MG63 (cell line): ENCODE data around the gene MAN1A2. TPM values are rescaled to one million over a fixed set of nuclear protein-coding genes. Genes with fewer than 3 reads are reported as not detected.
A peak's percentile ranks its signal among the peaks of the same experiment; 100 is the strongest.

Experiments used
- DNase-seq: peaks from one replicate; pipeline ENCODE4 v3.0.0-alpha.2; 2020
- H3K27me3 ChIP-seq: fragments of 250-450 bp; sonication (Bioruptor Pico); 2 replicates; pipeline ENCODE4 v1.5.1; 2020; ENCODE audit warnings: mild to moderate bottlenecking, moderate library complexity
- H3K36me3 ChIP-seq: fragments of 250-450 bp; sonication (Bioruptor Pico); 2 replicates; pipeline ENCODE4 v1.5.1; 2020; ENCODE audit warnings: mild to moderate bottlenecking, moderate library complexity
- H3K4me3 ChIP-seq: fragments of 250-450 bp; sonication (Bioruptor Pico); 2 replicates; pipeline ENCODE4 v1.5.1; 2020; ENCODE audit warnings: mild to moderate bottlenecking, moderate library complexity
- H3K9me3 ChIP-seq: fragments of 250-450 bp; sonication (Bioruptor Pico); 2 replicates; pipeline ENCODE4 v1.5.1; 2020; ENCODE audit warnings: mild to moderate bottlenecking, moderate library complexity
- total RNA-seq: library from RNA; depleted of rRNA; stranded (reverse); fragments of >200 nt; shearing (Covaris generic); gene quantifications from 2 replicates; pipeline ENCODE4 v1.2.3, GENCODE V29; 2014; ENCODE audit warnings: low replicate concordance

The MAN1A2 gene
- total RNA-seq, 1 experiment from 2014 or later: 22.0 TPM

DNA sequence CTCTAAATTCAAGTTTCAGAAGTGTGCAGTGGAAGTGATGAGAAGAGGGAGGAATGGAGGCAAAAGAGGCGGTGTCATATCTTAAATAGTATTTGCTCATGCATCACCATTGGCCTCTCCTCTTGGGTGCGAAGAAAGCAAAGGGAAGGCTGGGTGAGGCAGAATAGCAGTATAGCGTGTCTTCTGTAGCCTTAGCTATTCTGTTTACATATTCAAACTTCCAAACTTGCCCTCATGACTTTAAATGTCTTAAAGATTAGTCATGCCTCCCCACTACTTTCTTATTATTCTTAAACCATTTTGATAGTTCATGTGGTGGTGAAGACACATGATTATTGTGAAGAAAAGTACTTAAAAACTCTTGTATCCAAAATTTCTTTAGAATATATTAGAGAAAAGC, 134.0 kb downstream of the MAN1A2 start:
- no peak overlapping the region for H3K4me3 ChIP-seq
- H3K9me3 ChIP-seq: no peaks in the 10 kb centered on the region
- H3K36me3 ChIP-seq: no peaks in the 10 kb centered on the region; the same call in 1 of the 2 replicates
- H3K27me3 ChIP-seq: no peaks in the 10 kb centered on the region
- peak; percentile 5 for DNase-seq

DNA sequence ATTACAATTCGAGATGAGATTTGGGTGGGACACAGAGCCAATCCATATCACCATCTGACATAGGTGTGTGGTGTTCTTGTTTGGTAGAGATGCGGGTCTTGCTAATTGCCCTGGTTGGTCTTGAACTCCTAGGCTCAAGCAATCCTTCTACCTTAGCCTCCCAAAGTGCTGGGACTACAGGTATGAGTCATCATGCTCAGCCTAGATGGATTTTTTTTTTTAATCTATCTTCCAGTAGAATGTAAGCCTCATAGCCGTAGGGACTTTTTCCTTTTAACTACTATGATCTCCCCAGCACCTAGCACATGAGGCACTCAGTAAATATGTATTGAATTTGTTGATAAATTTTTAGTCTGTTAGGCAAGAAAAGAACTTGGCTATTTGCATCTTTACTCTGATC, 144.0 kb downstream of the MAN1A2 start:
- DNase-seq: no peak
- Histone ChIP-seq H3K36me3 (no peaks in the 10 kb centered on the region), H3K4me3 (no peak overlapping the region), H3K27me3 (no peaks in the 10 kb centered on the region), H3K9me3 (no peaks in the 10 kb centered on the region)

DNA sequence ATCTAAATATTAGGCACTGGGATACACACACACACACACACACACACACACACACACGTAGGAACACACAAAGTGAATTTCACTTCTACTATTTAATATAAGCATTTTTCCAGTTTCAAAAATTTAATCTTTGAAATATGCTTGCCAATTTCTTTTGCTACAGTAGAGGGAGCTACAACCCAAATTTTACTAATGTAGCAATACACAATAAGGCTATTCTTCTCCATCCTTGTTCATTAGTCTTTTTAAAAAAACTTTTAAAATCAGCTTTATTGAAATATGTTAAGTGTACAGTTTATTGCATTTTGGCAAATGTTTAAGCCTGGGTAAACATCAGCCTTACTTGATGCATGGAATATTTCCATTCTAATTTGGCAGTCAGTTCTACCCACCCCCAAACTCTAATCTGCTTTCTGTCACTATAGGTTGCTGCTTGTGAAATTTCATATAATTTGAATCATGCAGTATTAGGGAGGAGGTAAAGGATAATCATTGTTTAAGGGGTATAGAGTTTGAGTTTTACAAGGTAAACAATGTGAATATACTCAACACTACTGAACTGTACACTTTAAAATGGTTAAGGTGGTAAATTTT, 145.6 kb downstream of the MAN1A2 start:
- H3K9me3 ChIP-seq: no peaks in the 10 kb centered on the region
- H3K4me3 ChIP-seq: no peak overlapping the region
- H3K36me3 ChIP-seq: no peaks in the 10 kb centered on the region
- H3K27me3 ChIP-seq: no peaks in the 10 kb centered on the region
- DNase-seq: no peak

DNA sequence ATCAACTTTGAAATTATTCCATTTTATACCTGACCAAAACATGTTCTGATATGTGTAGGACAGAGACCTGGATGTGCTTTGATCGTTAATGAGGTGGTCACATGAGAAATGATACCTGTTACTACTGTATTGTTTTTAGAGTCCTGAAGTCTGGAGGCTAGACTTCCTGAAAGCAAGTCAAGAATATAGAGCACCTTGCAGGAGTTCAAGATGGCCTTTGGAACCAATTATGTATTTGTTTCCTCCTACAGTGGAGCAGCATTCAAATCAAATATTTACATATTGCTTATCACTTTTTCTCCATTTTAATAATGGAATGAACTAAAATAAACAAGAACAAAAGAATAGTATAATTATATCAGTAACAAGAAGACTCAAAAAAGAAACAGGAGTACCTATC, 155.9 kb downstream of the MAN1A2 start:
- no peak for DNase-seq
- Histone ChIP-seq H3K9me3 (no peaks in the 10 kb centered on the region), H3K36me3 (no peaks in the 10 kb centered on the region), H3K27me3 (no peaks in the 10 kb centered on the region), H3K4me3 (no peak overlapping the region)

DNA sequence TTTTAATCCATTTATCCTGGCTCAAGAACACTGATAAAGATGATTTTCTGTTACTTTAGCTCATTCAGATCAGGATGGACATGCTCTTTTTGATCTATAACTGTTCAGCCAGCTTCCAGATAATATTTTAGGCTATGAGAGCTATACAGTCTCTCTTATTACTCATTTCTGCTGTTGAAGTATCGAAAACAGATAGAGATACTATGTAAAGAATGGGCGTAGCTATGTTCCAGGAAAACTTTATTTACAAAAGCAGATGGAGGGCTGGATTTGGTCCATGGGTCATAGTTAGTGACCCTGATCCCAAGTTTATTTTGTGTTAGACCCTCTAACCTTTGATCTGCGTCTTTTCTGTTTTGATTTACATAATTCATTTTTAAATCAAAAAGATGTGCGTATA, 159.8 kb downstream of the MAN1A2 start:
- Histone ChIP-seq H3K36me3 (no peaks in the 10 kb centered on the region), H3K4me3 (no peak overlapping the region), H3K9me3 (0 out of 2 replicates have a peak, but pooled peaks cover 1% of the 10 kb centered on the region), H3K27me3 (no peaks in the 10 kb centered on the region)
- no peak for DNase-seq

- no peak overlapping the region for H3K4me3 ChIP-seq
- DNase-seq: no peak
Observed at GRCh38 chr1:117527566-117528102, 160.4 kb downstream of the MAN1A2 start.

GRCh38 chr1:117529683-117530082, 162.4 kb downstream of the MAN1A2 start:
- Histone ChIP-seq H3K9me3 (0 out of 2 replicates have a peak, but pooled peaks cover 1% of the 10 kb centered on the region), H3K36me3 (no peaks in the 10 kb centered on the region), H3K27me3 (no peaks in the 10 kb centered on the region), H3K4me3 (no peak overlapping the region)
- DNase-seq: no peak

More at GRCh38 chr1:117527566-117528102, 160.4 kb downstream of the MAN1A2 start:
- no peaks in the 10 kb centered on the region for H3K36me3 ChIP-seq
- H3K27me3 ChIP-seq: no peaks in the 10 kb centered on the region
- 0 out of 2 replicates have a peak, but pooled peaks cover 1% of the 10 kb centered on the region for H3K9me3 ChIP-seq

DNA sequence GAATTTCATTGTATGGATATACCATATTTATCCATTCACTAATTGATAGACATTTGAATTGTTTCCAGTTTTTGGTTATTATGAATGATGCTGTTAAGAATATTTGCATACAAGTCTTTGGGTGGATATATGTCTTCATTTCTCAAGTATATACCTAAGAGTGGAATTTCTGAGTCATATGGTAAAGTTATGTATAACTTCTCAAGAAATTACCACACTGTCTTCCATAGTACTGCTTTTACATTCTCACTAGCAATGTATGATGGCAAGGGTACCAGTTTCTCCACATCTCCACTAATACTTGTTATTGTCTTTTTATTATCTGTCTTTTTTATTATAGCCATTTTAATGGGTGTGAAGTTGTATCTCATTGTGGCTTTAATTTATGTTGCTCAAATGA, 164.0 kb downstream of the MAN1A2 start:
- Histone ChIP-seq H3K4me3 (no peak overlapping the region), H3K27me3 (no peaks in the 10 kb centered on the region), H3K36me3 (no peaks in the 10 kb centered on the region), H3K9me3 (0 out of 2 replicates have a peak, but pooled peaks cover 1% of the 10 kb centered on the region)
- no peak for DNase-seq

GRCh38 chr1:117534995-117535467, 167.8 kb downstream of the MAN1A2 start:
- Histone ChIP-seq H3K36me3 (no peaks in the 10 kb centered on the region), H3K9me3 (no peaks in the 10 kb centered on the region), H3K27me3 (no peaks in the 10 kb centered on the region), H3K4me3 (no peak overlapping the region)
- DNase-seq: peak; percentile 11

- no peaks in the 10 kb centered on the region for H3K27me3 ChIP-seq
- no peak for DNase-seq
- no peak overlapping the region for H3K4me3 ChIP-seq
- no peaks in the 10 kb centered on the region for H3K36me3 ChIP-seq
- H3K9me3 ChIP-seq: no peaks in the 10 kb centered on the region
Observed at GRCh38 chr1:117535821-117536220, 168.6 kb downstream of the MAN1A2 start.

- Histone ChIP-seq H3K9me3 (no peaks in the 10 kb centered on the region), H3K4me3 (no peak overlapping the region), H3K36me3 (no peaks in the 10 kb centered on the region), H3K27me3 (no peaks in the 10 kb centered on the region)
- no peak for DNase-seq
Observed at GRCh38 chr1:117537291-117537920, 170.2 kb downstream of the MAN1A2 start.

DNA sequence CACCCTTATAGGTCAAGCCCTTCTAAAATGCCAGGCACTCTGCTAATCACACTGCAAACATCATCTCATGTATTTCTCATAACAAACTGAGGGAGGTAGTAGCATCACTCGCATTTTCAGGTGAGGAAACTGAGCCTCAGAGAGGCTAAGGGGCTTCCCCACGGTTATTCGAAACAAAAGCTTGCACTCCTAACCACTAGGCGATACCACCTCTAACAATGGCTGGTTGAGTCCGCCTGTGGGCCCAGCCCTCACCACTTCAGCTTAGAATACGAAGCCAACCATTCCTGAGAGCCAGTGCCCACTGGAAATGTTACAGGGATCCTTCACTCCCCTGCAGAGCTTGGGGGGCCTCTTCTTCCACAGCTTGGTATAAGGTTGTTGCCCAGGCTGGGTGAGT, 173.3 kb downstream of the MAN1A2 start:
- Histone ChIP-seq H3K36me3 (no peaks in the 10 kb centered on the region), H3K9me3 (no peaks in the 10 kb centered on the region), H3K4me3 (no peak overlapping the region), H3K27me3 (no peaks in the 10 kb centered on the region)
- no peak for DNase-seq

GRCh38 chr1:117541003-117541402, 173.8 kb downstream of the MAN1A2 start:
- DNase-seq: no peak
- no peaks in the 10 kb centered on the region for H3K9me3 ChIP-seq
- no peaks in the 10 kb centered on the region for H3K36me3 ChIP-seq
- H3K4me3 ChIP-seq: no peak overlapping the region
- no peaks in the 10 kb centered on the region for H3K27me3 ChIP-seq

- no peaks in the 10 kb centered on the region for H3K9me3 ChIP-seq
- H3K27me3 ChIP-seq: no peaks in the 10 kb centered on the region
- no peak overlapping the region for H3K4me3 ChIP-seq
- DNase-seq: no peak
- no peaks in the 10 kb centered on the region for H3K36me3 ChIP-seq
Observed at GRCh38 chr1:117541585-117541984, 174.3 kb downstream of the MAN1A2 start.

DNA sequence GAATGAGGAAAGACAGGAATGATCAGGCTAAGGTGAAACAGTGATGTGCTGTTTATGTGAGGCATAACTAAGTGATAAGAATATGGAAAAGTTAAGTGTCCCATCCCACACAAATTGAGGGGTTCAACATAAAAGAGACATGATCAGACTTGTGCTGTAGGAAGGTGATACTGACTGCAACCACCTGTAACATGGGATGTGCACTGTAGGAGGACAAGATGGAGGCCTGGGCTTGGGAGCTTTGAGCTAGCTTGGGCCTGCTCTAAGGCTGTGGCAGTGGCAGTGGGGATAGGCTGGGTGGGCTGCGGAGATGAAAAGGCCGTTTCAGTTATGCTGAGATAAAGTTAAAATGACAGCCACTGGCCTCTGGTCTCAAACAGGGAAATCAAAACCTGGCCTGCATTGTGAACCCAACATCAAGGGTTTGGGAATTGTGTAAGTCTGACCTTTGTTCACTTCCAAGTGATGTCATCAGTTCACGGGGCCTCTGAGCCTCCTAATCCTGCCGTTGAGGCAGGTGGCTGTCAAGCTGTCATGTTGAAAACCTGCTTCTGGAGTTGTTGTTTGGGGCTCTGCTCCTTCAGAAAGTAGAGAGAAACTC, 177.4 kb downstream of the MAN1A2 start:
- H3K9me3 ChIP-seq: no peaks in the 10 kb centered on the region
- H3K36me3 ChIP-seq: no peaks in the 10 kb centered on the region
- H3K27me3 ChIP-seq: no peaks in the 10 kb centered on the region
- DNase-seq: no peak
- H3K4me3 ChIP-seq: no peak overlapping the region

DNA sequence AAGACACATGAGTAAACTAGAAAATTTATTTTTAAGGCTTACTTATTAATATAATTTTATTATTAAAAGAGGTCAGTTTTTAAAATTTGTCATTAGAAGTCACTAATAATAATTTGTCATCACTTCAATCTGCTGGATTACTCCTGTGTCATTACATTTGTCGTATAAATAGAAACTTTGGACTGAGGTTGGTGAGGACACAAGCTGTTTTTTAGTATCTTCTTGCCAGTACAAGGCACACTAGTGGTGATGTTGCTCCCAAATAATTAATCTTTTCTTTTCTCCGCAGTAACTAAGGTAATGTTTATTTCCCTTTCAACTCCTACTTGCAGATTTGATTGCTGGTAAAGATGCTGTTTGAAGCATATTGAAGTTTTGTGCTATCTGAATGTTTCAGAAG, 179.2 kb downstream of the MAN1A2 start:
- no peak for DNase-seq
- no peaks in the 10 kb centered on the region for H3K27me3 ChIP-seq
- no peaks in the 10 kb centered on the region for H3K9me3 ChIP-seq
- H3K36me3 ChIP-seq: no peaks in the 10 kb centered on the region
- no peak overlapping the region for H3K4me3 ChIP-seq

GRCh38 chr1:117553471-117553870, 186.2 kb downstream of the MAN1A2 start:
- H3K4me3 ChIP-seq: no peak overlapping the region
- no peaks in the 10 kb centered on the region for H3K9me3 ChIP-seq
- 0 out of 2 replicates have a peak, but pooled peaks cover 2% of the 10 kb centered on the region for H3K27me3 ChIP-seq
- H3K36me3 ChIP-seq: no peaks in the 10 kb centered on the region
- DNase-seq: no peak
